Posterior vena cava (tissue), 2 donors: ENCODE results near the gene CERT1. TPM values are rescaled to one million over a fixed set of nuclear protein-coding genes. Genes with fewer than 3 reads are reported as not detected.
"Not testable (repeated sequence)": the region's sequence is repeated elsewhere in the genome, so short reads cannot be mapped to it uniquely, and the experiment has no call there.

ENCODE experiments used
- DNase-seq: peaks from one replicate; pipeline ENCODE4 v3.0.0-alpha.2; 2020; ENCODE audit warnings: low spot score
- intact Hi-C, 2 donors: fragments of 100-400 bp; cut with DNase I; formaldehyde crosslinking; loops; one replicate each; pipeline versions ENCODE4 v1.14.1 to v1.14.2; 2022 to 2023
- long read RNA-seq, 2 donors: library from polyadenylated mRNA; unstranded; transcript quantifications; one replicate each; pipeline ENCODE4 v2.0.0, GENCODE V29; 2020 to 2021
- total RNA-seq, 2 donors: library from RNA; stranded (reverse); fragmentation: NEBNext Ultra II Directional; extraction: Animal tissue kit (Norgen Biotek cat#: 25700); gene quantifications; one replicate each; pipeline ENCODE4 v1.2.1, GENCODE V29; 2021
- donor health status: DM: yes; HTN: yes; CAD: no.
- donor health status: DM: yes; HTN: yes; CAD: no.

Gene CERT1
- 10 to 100 TPM; 31.0 to 38.6 TPM for total RNA-seq
- long read RNA-seq, donor 1, transcript COL4A3BP-222 (17 exons, 3,154 nt) = major isoform, 5 of 8 reads
- long read RNA-seq, donor 1, partial matches to known transcripts = 0 of 8 reads
- long read RNA-seq, donor 1, other reads (novel, unspliced or antisense) = 3 of 8 reads
- long read RNA-seq, donor 2, transcript COL4A3BP-222 (17 exons, 3,154 nt) = major isoform, 11 of 44 reads
- long read RNA-seq, donor 2, partial matches to known transcripts = 17 of 44 reads
- long read RNA-seq, donor 2, other reads (novel, unspliced or antisense) = 6 of 44 reads

DNA sequence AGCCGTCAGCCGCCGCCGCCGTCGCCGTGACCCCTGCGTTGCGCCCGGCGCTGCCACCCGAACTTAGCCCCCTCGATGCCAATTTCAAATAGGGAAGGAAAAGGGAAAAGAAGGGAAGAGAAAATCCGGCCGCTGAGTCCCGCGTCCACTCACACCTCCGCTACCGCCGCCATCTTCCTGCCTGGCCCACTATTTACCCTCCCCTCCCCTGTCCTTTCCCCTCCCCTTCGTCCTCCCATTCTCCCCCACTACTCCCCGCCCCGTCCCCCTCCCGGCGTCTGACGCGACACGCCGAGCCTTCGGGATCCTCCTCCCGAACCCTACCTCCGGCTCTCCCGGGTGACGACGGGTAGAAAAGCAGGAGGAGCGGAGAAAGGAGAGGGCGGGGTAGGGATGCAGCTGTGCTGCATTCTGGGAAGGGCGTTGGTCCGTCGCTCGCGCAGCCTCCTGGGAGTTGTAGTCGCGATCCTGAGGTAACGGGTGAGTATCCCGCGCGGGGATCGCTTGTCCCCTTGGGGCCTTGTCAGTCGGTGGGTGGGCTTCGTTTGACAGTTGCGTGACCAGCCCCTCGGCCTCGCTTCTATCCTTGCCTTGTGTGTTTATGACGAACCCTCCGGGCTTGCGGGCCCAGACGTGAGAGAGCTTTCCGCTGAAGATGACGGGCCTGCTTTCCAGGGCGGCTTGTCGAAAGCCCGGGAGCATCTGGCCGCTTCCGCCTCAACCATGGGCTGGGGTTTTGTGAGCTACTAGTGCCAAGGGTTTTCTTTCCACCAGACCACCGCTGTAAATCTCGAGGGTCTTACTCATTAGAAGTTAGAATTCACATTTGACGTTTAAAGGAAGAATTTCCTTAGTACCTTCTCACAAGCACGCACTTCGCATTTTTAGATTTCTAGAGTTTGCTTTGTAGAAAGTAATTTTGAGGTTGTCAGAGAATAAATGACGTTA is at the start of gene CERT1, which contains the start of gene POLK:
Gene CERT1 (minus strand): TSS at position 195 of the 948 bp plus-strand sequence. CDS start 422 bp downstream, outside the sequence.
Gene POLK (plus strand): TSS at position 457 of the 948 bp plus-strand sequence.
- peak; percentile 99 for DNase-seq
- intact Hi-C loops = no loop called here

GRCh38 chr5:75560655-75561054 is 49.2 kb upstream of the CERT1 start:
- DNase-seq, intact Hi-C loops: not testable (repeated sequence)

DNA sequence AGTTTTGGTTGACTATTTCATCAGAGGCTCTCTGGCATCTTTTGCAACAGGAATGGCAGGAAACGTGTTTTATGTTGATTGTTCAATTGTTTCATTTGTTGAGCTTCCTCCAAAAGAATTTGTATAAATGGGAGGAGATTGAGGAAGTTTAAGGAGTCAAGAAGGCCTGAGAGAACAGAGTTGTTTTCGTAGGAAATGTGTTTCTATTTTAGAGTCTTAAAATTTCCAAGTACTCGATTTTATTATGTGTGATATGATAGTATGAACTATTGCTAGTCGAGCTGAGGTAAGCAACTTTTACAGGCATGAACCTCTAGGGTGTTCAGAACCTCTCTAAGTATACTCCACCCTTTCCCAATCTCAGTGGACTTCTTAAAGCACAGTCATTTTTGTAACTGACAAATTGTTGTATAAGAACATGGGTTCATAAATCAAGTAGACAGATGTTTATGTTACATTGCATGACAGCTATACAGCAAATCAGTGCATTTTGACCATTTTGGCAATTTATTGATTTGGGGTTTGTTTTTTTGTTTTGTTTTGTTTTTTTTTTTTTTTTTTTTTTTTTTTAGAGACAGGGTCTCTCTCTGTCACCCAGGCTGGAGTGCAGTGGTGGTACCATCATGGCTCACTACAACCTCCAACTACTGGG is 47.7 kb upstream of the CERT1 start:
- DNase-seq = no peak
- intact Hi-C loops = no loop called here

DNA sequence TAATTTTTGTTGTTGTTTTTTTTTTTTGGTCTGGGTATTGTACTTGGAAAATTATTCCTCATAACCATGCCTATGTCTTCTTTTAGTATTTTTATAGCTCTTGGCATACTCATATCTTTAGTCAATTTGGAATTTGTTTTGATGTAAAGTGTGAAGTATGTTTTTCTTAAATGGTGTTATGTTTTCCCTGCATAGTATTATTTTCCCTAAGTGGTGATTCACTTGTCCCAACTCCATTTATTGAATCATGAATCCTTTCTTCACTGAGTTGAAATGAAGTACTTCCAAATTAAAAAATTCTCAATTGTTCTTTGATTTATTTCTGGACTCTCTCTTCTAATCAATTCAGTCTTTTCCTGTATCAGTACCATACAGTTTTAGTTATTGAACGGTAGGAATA is 46.8 kb upstream of the CERT1 start:
- DNase-seq = no peak
- intact Hi-C loops = no loop called here

DNA sequence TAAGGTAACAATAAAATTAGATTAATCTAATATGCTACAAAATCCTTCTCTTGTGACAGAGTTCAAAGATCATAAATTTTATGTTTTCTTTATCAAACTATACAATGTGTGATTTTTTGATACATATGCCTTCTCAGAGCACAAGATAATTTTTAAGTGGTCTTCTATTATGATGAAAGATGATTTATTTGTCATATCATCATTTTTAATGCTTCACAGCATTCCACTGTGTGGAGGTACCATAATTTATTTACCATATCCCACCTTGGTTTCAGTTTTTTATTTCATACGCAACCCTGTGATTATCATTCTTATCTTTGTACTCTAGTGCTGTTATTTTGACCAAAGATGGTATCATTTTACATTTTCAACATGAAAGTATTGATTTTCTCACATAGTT is 41.9 kb upstream of the CERT1 start:
- intact Hi-C loops = no loop called here

GRCh38 chr5:75552764-75553163 is 41.3 kb upstream of the CERT1 start:
- intact Hi-C loops = no loop called here

More for the DNA sequence above, 41.9 kb upstream of the CERT1 start:
- no peak for DNase-seq

DNA sequence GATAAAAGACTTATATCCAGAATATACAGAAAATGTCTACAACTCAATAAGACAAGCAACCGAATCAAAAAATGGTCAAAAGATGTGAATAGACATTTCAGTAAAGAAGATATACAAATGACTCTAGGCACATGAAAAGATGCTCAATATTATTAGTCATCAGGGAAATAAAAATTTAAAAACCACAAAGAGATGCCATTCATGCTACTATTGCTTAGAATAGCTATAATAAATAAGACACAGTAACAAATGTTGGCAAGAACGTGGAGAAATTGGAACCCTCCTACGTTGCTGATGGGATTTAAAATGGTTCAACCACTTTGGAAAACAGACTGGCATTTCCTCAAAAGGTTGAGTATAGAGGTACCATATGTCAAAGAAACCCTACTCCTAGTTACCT is 40.0 kb upstream of the CERT1 start:
- DNase-seq = no peak
- intact Hi-C loops = no loop called here

More at GRCh38 chr5:75552764-75553163, 41.3 kb upstream of the CERT1 start:
- no peak for DNase-seq

- no peak for DNase-seq
- intact Hi-C loops = no loop called here
Observed at GRCh38 chr5:75550597-75550996, 39.2 kb upstream of the CERT1 start.

- intact Hi-C loops = no loop called here
- DNase-seq = no peak
Observed at GRCh38 chr5:75547812-75548211, 36.4 kb upstream of the CERT1 start.

GRCh38 chr5:75546830-75547229 is 35.4 kb upstream of the CERT1 start:
- no peak for DNase-seq
- intact Hi-C loops = no loop called here

- DNase-seq = no peak
- intact Hi-C loops = no loop called here
Observed at GRCh38 chr5:75545131-75545530, 33.7 kb upstream of the CERT1 start.

GRCh38 chr5:75538211-75538610 is 26.8 kb upstream of the CERT1 start:
- intact Hi-C loops = no loop called here
- no peak for DNase-seq

GRCh38 chr5:75536694-75537360 is 25.4 kb upstream of the CERT1 start:
- DNase-seq = no peak
- intact Hi-C loops = no loop called here

- DNase-seq = no peak
- intact Hi-C loops = no loop called here
Observed at GRCh38 chr5:75536147-75536546, 24.7 kb upstream of the CERT1 start.

DNA sequence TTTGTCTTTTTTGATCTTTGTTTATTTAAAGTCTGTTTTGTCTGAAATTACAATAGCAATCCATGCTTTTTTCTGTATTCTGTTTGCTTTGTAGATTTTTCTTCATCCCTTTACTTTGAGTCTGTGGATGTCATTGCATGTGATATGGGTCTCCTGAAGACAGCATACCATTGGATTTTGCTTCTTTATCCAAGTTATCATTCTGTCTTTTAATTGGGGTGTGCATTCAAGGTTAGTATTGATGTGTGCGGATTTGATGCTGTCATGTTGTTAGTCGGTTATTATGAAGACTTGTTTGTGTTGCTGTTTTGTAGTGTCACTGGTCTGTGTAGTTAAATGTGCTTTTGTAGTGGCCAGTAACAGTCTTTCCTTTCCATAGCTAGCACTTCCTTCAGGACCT is 23.3 kb upstream of the CERT1 start:
- intact Hi-C loops = no loop called here

DNA sequence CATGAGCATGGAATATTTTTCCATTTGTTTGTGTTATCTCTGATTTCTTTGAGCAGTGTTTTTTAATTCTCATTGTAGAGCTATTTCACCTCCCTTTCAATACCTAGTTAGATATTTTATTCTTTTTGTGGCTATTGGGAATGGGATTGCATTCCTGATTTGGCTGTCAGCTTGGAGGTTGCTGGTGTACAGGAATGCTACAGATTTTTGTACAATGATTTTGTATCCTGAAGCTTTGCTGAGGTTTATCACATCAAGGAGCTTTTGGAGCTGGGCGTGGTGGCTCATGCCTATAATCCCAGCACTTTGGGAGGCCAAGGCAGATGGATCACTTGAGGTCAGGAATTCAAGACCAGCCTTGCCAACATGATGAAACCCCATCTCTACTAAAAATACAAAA is 22.3 kb upstream of the CERT1 start:
- intact Hi-C loops, DNase-seq: not testable (repeated sequence)

More for the DNA sequence above, 23.3 kb upstream of the CERT1 start:
- no peak for DNase-seq

DNA sequence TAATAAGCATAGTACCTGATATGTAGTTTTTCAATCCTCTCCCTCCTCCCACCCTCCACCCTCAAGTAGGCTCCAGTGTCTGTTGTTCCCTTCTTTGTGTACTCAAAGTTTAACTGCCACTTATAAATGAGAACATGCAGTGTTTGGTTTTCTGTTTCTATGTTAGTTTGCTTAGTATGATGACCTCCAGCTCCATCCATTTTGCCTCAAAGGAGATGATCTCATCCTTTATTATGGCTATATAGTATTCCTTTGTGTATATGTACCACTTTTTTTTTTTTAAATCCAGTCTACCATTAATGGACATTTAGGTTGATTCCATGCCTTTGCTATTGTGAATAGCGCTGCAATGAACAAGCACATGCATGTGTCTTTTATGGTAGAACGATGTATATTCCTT is 20.8 kb upstream of the CERT1 start:
- DNase-seq = no peak
- intact Hi-C loops = no loop called here

GRCh38 chr5:75529185-75529584 is 17.8 kb upstream of the CERT1 start:
- intact Hi-C loops = no loop called here
- no peak for DNase-seq

DNA sequence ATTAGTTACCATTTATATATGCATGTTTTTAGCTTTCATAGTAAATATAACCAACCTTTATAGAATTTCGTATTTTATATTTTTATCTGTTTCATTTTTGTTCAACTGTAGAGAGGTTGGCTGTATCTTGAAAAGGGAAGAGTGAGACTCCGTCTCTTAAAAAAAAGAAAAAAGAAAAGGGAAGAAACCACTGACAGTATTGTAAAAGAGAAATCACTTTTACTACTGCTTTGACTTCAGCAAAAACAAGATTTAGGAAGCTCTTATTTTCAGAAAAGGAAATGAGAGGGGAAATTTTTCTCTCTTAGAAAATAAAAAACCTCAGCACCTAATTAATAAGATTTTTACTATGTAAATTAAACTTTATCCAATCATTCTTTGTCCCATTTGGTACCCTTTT is 14.6 kb upstream of the CERT1 start:
- no peak for DNase-seq

More for the DNA sequence above, 14.6 kb upstream of the CERT1 start:
- intact Hi-C loops = no loop called here
